DMS53 treated with DMSO at 0.1 percent for 48 hours (cell line): ENCODE measurements around the gene NCOR2.
A peak's percentile ranks its signal among the peaks of the same experiment; 100 is the strongest.

Experiments used
- DNase-seq: peaks from one replicate; lab custom pipeline; 2025; ENCODE audit not compliant: unreplicated experiment; lab: John Stamatoyannopoulos, UW

NCOR2 gene

GRCh38 chr12:124529565-124530276, 37.7 kb downstream of the NCOR2 start:
- DNase-seq = no peak

GRCh38 chr12:124527861-124528561, 39.4 kb downstream of the NCOR2 start:
- DNase-seq = no peak

GRCh38 chr12:124525927-124526692, 41.3 kb downstream of the NCOR2 start:
- DNase-seq = no peak

GRCh38 chr12:124525455-124525854, 42.0 kb downstream of the NCOR2 start:
- DNase-seq = no peak

GRCh38 chr12:124524231-124524925, 43.0 kb downstream of the NCOR2 start:
- no peak for DNase-seq

- DNase-seq = no peak
Observed at GRCh38 chr12:124523071-124523470, 44.3 kb downstream of the NCOR2 start.

- no peak for DNase-seq
Observed at GRCh38 chr12:124520907-124521306, 46.5 kb downstream of the NCOR2 start.

GRCh38 chr12:124520265-124520701, 47.1 kb downstream of the NCOR2 start:
- no peak for DNase-seq

- DNase-seq = no peak
Observed at GRCh38 chr12:124519746-124520145, 47.7 kb downstream of the NCOR2 start.

GRCh38 chr12:124518051-124518932, 49.1 kb downstream of the NCOR2 start:
- DNase-seq = peak; percentile 84
